ENCODE measurements around the gene DOCK4.
"Not testable (repeated sequence)": the region's sequence is repeated elsewhere in the genome, so short reads cannot be mapped to it uniquely, and the experiment has no call there.

Gene DOCK4

DNA sequence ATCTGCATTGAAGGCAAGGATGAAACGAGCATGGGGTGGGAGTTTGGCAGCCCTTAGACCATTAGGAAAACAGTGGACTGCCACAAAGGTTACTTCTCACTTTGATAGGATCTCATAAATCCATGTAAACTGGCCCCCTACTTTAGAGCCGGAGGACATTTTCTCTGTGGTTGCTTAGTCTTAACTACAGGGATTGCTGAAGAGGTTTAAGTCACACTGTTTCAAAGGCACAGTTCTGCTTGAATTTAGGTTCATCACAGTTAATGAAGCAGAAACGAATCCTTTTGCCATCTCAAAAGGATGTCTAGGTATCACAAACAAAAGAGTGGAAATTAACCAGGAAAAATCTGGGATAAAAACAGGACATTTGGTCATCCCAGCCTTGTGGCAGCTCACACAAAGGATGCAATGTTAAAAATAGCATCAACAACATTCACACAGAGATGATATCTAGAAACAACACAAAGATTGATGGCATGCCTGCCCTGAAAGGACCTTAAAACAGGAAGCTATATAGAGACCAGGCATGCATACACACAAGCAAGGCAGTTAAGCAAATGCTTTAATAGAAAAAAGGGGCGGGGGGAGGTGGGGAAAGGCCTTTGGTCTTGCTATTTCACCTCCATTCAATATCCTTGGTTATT, 74.0 kb downstream of the DOCK4 start:
- no peak for DNase-seq

DNA sequence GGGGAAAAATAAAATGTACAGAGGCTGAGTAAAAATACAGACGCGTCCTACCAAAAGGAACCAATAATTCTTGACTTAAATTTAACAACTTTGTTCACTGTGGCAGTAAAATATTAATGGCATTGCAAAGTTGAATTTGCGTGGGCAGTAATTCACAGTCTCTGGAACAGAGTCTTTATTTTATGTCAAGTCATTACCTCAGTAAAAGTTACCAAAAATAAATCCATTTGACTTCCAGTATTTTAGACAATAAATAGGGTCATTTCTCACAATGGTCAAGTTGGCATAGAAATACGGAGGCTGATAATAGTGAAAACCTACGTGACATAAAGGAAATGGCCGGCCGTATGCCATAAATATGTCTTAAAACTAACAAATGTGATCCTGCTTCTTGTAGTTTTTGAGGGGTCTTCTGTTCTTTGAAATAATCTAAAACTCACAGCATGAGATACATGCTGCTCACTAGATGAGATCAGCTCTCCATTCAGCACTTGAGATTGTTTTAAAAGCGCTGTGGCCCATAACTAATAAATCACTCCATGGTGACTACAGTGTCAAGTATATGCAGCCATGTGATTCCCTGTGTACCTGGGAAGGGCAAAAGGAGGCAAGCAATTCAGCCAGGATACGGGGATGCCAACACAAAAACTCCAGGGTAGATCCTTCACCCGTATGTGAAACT, 75.3 kb downstream of the DOCK4 start:
- DNase-seq, result no peak

DNA sequence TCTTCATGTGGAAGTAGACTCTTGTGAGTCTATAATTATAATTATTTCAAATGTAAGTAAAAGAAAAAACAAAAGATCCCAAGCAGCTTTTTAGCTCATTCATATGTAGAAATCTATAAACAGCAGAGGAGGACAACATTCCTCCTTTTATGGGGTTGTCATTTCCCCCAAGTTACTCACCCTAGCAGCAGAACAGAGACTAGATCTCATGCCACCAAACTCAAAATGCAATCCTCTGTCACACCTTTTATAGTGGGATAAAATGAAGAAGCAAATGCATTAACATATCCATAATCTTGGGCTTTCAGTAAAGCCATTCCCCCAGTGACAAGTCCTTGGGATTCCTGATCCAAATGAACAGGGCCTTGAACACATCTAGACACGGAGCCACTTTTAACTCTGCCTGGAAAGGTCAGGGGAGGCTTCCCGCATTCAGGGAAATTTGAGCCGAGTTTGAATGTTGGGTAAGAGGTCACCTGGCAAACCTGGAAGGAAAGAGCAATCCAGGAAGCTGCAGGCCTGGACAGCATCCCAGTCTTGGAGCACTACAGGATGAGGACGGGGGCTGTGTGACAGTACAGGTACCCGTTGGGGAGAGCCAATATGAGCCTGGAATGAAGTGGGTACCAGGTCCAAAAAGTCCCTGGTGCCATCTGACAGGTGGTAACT, 76.4 kb downstream of the DOCK4 start:
- DNase-seq, result no peak

DNA sequence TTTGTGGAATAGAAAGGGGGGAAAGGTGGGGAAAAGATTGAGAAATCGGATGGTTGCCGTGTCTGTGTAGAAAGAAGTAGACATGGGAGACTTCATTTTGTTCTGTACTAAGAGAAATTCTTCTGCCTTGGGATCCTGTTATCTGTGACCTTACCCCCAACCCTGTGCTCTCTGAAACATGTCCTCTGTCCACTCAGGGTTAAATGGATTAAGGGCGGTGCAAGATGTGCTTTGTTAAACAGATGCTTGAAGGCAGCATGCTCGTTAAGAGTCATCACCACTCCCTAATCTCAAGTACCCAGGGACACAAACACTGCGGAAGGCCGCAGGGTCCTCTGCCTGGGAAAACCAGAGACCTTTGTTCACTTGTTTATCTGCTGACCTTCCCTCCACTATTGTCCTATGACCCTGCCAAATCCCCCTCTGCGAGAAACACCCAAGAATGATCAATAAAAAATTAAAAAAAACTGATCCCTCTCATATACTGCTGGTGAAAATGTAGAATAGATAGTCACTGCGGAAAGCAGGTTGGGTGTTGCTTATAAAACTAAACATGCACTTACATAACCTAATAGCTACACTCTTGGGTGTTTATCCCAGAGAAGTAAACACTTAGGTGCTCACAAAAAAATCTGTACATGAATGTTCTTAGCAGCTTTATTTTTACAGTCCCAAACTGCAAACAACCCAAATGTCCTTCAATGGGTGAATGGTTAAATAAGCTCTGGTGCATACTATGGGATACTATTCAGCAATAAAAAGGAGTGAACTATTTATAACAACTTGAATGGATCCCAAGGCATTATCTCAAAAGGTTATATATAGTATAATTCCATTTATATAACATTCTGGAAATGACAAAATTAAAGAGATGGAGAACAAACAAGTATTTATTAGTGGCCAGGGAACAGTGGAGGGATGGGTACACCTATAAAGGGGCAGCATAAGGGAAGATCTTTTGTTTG, 77.5 kb downstream of the DOCK4 start:
- DNase-seq, result not testable (repeated sequence)

DNA sequence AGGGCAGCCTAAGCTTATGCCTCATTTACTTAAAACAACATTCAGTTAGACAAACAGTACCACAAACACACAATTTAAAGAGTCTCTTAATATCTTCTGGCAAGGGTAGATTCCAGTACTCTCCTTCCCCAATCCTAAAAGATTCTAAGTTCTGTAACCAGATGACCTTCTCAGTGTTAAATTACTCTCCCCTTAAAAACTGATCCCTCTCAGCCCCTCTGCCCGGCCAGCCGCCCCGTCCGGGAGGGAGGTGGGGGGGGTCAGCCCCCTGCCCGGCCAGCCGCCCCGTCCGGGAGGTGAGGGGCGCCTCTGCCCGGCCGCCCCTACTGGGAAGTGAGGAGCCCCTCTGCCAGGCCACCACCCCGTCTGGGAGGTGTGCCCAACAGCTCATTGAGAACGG, 78.2 kb downstream of the DOCK4 start:
- not testable (repeated sequence) for DNase-seq

DNA sequence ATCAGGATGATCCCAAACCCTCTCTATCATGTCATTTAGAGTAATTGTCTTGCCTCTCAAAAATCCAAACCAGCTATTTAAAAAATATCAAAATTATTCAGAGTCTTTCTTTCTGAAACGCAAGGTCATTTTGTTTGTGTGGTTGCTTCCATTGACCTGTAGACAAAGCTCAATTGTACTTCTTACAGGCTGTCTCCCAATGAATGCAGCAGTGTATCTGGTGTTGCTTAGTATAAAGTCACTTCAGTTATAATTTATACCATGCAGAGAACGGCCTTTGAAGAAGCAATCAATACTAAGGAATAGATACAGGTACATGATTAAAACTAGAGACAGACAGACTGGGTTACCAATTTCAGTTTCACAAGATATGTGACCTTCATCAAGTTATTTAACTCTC, 80.9 kb downstream of the DOCK4 start:
- no peak for DNase-seq

DNA sequence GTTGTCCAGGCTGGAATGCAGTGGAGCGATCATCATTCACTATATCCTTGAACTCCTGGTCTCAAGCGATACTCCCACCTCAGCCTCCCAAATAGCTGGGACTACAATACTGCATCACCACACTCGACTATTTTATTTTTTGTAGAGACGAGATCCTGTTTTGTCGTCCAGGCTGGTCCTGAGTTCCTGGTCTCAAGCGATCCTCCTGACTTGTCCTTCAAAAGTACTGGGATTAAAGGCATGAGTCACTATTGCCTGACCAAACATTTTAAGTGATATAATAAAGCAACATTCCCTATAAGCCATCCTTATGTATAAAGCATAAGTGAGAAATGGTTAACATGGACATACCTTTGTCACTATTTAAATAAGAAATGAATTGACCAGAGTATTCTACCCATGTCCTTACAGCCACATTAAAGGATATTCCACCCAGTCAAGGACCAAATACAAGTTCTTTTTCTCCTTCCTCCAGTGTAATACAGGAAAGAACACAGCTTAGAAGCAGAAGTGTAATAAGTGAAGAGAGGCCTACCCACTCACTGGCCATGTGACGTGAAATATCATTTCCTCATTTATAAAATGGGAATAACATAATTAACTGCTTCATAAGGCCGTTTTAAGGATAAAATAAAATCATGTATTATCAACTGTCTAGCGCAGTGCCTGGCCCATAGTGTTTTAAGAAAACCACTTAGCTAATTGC, 82.0 kb downstream of the DOCK4 start:
- DNase-seq, result no peak

DNA sequence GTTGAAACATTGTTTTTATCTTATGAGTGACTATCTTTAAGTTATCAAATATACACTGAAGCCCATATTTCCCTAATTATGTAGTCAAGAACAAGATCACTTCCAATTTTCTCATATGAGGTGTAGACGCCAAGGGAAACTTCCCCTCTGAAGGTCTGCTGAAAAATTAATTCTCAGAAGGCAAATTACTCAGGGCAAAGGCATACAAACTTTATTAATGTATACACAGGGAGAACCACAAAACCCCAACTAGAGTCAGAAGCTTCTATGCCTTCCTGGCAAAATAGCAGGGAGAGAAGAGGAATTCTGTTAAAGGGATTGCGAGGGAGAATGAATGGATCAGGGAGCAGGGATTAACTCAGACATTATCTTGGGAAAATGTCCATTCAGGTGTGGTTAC, 83.4 kb downstream of the DOCK4 start:
- DNase-seq, result no peak

DNA sequence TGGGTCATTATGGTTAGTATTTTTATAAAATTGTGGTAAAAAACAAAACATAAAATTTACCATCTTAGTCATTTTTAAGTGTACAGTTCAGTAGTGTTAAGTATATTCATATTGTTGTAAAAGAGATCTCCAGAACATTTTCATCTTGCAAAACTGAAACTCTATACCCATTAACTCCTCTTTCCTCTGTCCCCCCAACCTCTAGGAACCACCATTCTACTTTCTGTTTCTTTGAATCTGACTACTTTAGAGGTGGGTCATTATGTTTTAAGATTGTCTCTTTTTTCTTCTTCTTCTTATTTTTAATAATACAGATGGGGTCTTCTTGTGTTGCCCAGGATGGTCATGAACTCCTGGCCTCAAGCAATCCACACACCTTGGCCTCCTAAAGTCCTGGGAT, 84.1 kb downstream of the DOCK4 start:
- no peak for DNase-seq

DNA sequence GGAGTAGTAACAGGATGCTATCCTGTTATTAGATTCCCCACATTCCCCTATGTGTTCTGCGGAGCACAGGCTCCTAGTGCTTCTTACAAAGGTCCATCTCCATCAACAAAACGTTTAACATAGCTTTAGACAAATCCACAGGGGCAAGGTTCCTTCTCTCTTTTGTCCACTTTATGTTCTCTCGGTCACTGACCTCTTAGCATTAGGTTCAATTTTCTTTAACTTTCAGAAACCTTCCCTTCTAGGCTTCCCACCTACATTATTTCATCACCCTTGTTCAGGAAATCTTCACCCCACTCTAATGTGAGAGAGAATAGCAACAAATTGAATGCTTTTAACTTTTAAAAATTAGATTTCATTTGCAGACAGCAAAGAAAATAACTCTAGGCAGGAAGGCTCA, 84.9 kb downstream of the DOCK4 start:
- DNase-seq, result no peak

DNA sequence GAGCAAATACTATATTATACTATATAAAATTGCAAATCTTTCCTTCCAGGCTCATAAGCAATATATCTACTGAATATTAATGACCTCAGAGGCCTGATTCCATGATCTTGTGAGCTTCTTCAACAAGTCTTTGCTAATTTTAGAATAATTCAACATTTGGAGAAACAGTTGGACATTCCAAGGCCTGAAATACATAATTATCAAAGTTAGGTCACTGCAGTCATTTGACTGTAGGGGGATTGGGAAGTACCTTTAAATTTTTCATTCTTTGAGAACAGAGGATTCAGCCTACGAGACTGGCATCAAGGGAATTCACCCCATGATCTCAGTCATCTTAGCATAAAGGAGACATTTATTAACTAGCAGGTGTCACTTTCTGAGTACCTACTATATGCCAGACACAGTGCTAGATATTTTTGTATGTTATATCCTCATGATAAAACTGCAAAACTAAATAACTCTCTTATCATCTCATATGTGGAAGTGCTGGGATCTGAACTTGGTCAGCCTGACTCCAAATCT, 85.4 kb downstream of the DOCK4 start:
- DNase-seq, result no peak

DNA sequence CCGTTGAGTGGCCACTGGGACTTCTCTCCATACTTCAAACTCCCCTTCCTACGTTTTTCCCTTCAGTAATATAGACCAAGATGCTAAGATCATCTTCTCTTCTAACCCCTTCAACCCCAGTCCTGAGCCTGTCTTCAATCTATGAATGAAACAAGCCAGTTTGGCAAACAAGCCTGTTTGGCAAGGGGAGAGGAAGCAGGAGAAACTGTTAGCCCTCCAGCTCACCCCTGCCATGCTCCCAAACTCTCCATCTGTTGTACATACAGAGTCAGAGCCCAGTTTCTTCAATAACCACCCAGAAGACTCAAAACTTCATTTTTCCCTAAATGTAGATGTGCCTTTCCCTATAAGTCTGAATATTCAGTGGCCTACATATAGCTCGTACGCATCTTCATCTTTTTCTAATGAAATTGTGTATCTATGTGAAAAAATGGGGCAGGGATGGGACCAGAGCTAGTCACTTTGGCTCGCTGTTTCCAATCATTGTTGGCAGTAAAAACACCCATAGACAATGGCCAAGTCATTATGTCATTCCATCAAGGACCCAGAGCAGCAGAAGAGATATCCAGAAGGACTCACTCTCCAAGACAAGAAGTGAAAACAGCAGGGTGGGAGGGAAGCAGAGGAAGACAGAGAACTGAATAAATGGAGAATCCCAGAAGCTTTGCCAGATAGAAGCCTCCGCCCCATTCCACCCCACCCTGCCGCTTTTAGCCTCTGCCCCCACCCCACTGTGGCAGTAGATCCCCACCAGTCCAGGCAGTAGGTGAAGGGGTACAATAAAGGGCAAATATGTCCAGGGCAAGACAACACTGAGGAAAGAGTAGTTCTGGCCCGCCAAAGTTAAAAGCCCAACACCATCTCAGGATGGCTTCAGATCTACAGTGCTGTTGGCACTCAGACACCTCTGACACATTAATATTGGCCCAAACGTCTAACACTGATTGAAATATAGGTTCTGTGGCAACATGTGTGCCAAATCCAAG, 87.3 kb downstream of the DOCK4 start:
- no peak for DNase-seq

DNA sequence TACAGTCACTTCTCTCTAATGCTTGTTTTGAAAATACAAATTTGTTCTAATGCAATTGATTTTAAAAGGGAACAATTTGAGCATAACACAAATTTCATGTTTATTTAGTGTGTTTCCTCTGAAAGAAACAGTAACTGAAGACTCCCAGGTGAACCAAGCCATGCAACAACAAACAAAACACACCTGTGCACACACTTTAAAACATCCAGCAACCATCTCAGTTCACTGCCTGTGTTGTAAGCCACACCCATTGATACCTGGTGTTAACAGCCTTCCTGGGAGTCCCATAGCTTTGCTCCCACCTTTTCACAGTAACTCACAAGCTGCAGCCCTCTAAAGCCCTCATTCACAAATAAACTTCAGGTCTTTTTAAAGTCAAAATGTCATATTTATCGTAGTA, 89.3 kb downstream of the DOCK4 start:
- DNase-seq, result peak; percentile 18 to 19

DNA sequence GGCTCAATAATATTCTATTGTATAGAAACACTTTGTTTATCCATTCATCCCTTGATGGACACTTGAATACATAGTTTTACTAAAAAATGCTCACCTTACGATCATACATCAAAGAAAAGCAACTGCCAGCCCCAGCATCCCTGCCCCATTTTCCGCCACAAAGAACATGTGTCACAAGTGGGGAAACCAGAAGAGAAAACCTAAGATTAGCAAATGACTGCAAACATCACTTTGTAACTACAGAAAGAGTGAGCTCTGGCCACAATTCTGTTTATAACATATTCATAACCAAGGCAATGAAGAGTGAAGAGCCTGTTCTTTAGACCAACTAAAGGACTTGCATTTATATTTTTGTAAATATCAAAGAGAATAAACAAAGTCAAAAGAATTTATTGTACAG, 89.8 kb downstream of the DOCK4 start:
- no peak for DNase-seq

DNA sequence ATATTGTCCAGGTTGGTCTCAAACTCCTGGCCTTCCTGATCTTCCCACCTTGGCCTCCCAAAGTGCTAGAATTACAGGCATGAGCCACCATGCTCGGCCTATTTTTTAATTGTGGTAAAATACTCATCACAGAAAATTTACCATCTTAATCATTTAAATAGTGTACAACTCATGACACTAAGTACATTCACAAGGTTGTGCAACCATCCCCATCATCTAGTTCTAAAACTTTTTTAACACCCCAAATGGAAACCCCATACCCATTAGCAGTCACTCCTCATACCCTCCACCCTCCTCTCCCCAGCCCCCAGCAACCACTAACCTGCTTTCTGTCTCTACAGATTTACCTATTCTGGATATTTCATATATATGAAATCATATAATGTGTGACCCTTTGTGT, 90.3 kb downstream of the DOCK4 start:
- no peak for DNase-seq

DNA sequence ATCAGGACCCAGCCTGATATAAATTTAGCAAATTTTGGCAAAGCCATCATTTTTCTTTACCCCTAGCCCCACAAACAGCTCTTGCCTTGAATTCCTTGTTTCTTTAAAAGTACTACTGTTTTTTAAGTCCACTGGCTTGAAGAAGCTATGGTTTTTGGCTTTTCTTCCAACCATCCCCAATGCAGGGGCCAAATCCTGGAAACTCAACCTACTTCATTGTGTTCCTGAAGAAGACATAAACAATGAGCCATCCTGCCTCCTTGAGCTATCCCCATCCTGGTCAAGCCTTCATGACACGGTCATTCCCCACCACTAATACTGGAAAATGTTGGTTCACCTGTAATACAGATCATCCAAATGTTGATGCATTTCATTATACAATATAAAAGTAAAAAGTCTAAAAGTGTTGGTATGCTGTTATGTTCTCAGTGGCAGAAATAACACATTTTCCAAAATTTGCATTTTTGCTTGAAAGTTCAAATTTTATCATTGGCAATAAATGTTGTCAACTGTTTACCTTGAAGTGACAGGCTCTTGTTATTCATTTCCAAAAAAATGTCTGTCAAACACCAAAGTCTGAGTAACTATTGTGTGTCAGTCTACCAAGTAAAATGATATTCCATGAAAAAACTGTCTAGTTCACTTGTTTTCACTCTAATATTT, 92.2 kb downstream of the DOCK4 start:
- DNase-seq, result no peak

DNA sequence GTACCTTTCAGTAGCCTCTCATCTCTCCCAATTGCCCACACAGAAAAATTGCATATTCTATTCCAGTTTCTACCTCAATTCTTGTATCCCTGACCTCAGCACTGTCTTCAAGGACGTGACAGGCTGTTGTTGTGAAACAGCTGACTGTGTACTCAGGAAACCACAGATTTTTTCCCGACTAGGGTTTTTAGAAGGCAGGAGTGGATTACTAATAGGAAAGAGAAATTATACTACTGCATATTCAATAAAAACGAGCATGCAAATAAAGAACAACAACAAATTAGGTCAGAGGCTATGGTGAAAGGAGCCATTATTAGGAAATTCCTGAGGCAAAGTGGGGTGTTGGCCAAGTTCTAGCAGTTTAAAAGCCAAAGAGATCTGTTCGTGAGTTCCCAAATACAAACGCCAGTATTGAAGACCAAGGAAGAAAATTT, 93.4 kb downstream of the DOCK4 start:
- DNase-seq, result peak; percentile 4 to 25

DNA sequence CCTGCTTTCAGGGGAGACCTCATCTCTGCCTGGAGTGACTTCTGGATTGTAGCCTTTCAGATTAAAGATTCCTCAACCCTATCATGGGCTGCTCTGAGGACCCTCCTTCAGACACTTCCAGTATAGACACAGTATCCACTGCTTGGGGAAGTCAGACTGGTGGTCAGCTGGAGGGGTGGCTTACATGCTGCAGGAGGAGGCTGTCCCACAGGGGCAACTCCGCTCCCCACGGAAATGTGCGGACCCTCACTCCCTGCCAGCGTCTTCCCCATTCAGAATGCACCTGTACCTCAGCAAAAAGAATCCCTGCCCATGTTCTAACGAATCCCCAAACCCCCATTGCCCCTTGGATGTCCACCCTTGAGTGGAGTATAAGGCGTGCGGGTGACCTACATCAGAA, 95.5 kb downstream of the DOCK4 start:
- no peak for DNase-seq

DNA sequence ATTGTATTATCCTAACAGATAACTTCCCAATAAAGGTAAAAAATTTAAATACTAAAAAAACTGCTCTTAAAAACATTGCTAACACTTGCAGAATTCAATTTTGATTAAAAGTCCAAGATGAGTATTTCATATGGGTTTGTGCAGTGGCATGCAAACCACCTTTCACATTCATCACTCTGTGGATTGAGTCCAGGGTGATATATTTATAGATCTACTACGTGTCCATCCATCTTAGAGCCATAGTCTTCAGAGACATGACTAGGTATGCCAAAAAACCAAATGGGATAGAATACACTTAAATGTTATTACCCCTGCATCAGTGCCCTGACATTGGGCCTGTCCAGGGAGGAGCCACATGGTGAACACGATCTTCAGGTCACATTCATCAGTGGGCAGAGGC, 96.0 kb downstream of the DOCK4 start:
- DNase-seq, result no peak

DNA sequence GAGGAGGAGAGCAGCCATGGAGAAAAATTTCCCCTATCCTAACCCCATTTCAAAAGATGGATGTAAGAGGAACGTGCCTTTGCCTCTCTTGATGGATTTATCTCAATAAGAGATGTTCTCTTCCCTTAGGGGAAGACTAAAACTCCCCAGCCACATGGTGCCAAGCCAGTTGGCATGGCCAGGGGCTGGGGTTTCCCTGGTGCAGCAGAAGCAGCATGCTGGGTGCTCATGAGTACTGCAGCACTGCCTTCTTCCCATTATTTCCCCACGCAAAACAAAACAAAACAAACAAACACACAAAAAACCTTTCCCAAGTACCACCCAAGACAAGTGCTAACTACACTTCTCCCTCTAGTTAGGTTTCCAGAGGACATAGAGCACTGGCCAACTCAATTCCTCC, 97.2 kb downstream of the DOCK4 start:
- DNase-seq, result no peak

Measured in NCI-H526 (cell line).